Esophagus squamous epithelium (tissue), 5 donors: ENCODE measurements around the gene RTL10. TPM values are rescaled to one million over a fixed set of nuclear protein-coding genes. Genes with fewer than 3 reads are reported as not detected.

ENCODE experiments used
- DNase-seq: peaks from one replicate; lab custom pipeline; 2025; lab: John Stamatoyannopoulos, UW
- H3K27ac ChIP-seq, 4 donors: fragments of 200-600 bp; sonication (generic); one replicate each; pipeline ENCODE4 v1.5.1; 2016 to 2019; ENCODE audit warnings: mild to moderate bottlenecking in 1 of 4
- H3K27me3 ChIP-seq, 4 donors: fragments of 200-600 bp; sonication (generic); 1 replicate in 3 of 4; 2 replicates in 1 of 4; pipeline versions ENCODE4 v1.5.1 to v1.6.0; 2017 to 2021; ENCODE audit warnings: antibody characterized with exemption in 1 of 4
- H3K36me3 ChIP-seq, 3 donors: fragments of 200-600 bp; sonication (generic); one replicate each; pipeline ENCODE4 v1.5.1; 2016 to 2019
- H3K4me1 ChIP-seq, 3 donors: fragments of 200-600 bp; sonication (generic); one replicate each; pipeline ENCODE4 v1.5.1; 2017 to 2019
- H3K4me3 ChIP-seq, 4 donors: fragments of 200-600 bp; sonication (generic); 1 replicate in 3 of 4; 2 replicates in 1 of 4; pipeline ENCODE4 v1.5.1; 2016 to 2019; ENCODE audit warnings: mild to moderate bottlenecking in 2 of 4, moderate library complexity in 1 of 4
- H3K9me3 ChIP-seq, 3 donors: fragments of 200-600 bp; sonication (generic); one replicate each; pipeline ENCODE4 v1.5.1; 2016 to 2019
- POLR2A ChIP-seq, 4 donors: fragments of 450-650 bp; IDR thresholded peaks; one replicate each; pipeline ENCODE4 v1.6.1; 2017; ENCODE audit warnings: antibody characterized with exemption in 4 of 4, mild to moderate bottlenecking in 4 of 4, moderate library complexity in 3 of 4
- WGBS, 2 donors: methylation state at CpG; one replicate each; pipeline ENCODE4 v1.1.5; 2018; 5-methylcytosine and 5-hydroxymethylcytosine counted together
- intact Hi-C: fragments of 100-400 bp; cut with DNase I; formaldehyde crosslinking; loops from one replicate; pipeline ENCODE4 v1.15.0; 2022
- total RNA-seq, 4 donors: library from RNA; depleted of rRNA; stranded (reverse); fragments of >200 nt; gene quantifications; one replicate each; pipeline ENCODE4 v1.1.0, GENCODE V29; 2016
- TF ChIP-seq, protein P1 (sequence below), 6 experiments: fragments of 450-650 bp in 4 of 6; fragments of 200-600 bp in 2 of 6; sonication (generic) in 2 of 6; IDR thresholded peaks; one replicate each; pipeline ENCODE4 v1.5.1; 2016 to 2019; ENCODE audit warnings: antibody characterized with exemption in 6 of 6, mild to moderate bottlenecking in 4 of 6, moderate library complexity in 4 of 6
- donor health status: DM: yes; HTN: yes; CAD: no.

RTL10 gene
- total RNA-seq, 4 donors from 2014 or later: 9.4 to 18.2 (median 11.4) TPM

DNA sequence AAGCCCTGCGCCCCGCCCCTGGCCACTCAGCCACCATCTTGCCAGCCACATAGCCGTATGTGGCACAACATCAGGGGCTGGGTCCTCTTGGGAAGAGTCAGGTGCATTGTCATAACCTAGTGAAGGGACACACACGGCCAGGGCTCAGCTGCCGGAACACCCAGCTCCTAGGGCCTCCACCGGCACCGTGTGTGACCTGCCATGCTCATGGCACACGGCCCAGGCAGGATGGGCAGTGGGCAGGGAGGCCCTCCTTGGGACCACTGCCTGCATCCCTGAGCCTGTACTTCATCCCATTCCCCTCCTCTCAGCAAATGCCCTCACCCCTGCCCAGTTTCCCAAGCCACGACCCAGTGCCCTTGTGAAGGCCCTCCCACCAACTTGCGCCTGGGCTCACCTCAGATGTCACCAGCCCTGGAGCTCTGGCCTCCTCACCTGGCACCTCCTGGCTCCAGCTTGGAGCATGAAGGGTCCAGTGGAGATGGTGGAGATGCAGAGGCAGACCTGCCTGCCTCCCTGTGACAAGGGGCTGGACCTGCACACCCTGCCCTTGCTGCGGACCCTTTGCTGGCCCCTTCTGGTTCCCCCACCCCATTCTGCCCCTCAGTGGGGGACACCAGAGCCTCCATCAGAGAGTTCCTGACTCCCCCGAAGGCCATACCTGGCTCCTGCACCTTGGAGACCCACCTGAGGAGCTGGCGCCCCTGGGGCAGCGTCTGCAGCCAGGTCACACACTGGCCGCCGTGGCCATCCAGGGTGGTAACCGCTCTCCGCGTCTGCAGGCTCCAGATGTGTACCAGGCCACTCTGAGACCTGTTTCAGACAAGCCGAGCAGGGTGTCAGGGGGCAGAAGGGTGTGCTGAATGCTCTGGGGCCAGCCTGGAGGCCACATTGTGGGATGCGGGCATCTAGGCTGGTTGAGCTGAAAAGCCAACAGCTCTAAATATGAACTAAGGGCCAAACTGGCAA lies 34.5 kb downstream of the RTL10 start:
- H3K36me3 ChIP-seq: peaks cover 0 to 10% (median 0%) of the 10 kb centered on the region in 3 donors
- no peak for DNase-seq
- H3K4me3 ChIP-seq: no peak overlapping the region
- no peak overlapping the region for H3K27ac ChIP-seq
- H3K9me3 ChIP-seq: no peaks in the 10 kb centered on the region
- H3K27me3 ChIP-seq: no peaks in the 10 kb centered on the region
- H3K4me1 ChIP-seq: peaks cover 0 to 31% (median 13%) of the 10 kb centered on the region in 3 donors
- intact Hi-C loops: no loop called here
- TF ChIP-seq, protein P1, sequence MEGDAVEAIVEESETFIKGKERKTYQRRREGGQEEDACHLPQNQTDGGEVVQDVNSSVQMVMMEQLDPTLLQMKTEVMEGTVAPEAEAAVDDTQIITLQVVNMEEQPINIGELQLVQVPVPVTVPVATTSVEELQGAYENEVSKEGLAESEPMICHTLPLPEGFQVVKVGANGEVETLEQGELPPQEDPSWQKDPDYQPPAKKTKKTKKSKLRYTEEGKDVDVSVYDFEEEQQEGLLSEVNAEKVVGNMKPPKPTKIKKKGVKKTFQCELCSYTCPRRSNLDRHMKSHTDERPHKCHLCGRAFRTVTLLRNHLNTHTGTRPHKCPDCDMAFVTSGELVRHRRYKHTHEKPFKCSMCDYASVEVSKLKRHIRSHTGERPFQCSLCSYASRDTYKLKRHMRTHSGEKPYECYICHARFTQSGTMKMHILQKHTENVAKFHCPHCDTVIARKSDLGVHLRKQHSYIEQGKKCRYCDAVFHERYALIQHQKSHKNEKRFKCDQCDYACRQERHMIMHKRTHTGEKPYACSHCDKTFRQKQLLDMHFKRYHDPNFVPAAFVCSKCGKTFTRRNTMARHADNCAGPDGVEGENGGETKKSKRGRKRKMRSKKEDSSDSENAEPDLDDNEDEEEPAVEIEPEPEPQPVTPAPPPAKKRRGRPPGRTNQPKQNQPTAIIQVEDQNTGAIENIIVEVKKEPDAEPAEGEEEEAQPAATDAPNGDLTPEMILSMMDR (IDR thresholded peaks at IDR 0.05): no peak
- TF ChIP-seq POLR2A (IDR thresholded peaks at IDR 0.05): no peak
- WGBS, 2 donors: 83 to 95% methylated on average over 1 to 13 of the region's 21 CpGs

DNA sequence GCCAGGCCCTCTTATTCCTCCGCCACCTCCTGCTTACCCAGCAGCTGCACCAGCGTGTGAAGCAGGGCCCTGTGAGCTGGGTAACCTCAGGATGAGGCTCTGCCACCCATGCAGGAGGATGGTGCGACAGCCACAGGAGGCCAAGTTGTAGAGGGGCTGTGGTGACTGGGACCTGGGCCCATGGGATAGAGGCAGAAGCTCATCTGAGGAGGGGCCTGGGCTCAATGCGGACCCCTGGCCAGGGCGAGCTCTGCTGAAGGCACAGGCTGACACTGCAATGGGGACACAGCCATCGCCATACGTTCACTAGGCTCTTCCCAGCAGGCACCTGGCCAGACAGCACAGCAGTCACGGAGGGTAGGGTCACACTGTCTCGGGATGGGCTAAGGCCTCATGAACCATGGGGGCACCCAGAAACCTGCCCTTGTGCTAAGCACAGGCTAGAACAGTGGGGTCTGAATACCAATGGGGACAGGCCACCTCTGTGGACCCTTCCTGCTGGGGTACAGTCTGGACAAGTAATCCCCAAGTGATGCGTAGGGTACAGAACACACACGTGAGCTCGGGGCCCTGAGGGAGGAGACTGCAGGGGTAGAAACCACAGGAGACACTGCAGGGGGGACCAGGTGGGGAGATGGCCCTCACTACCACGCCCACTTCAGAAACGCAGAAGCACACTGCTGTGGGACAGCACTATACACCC lies 35.3 kb downstream of the RTL10 start:
- TF ChIP-seq, protein P1 (IDR thresholded peaks at IDR 0.05): no peak
- no peak for TF ChIP-seq POLR2A (IDR thresholded peaks at IDR 0.05)
- H3K27ac ChIP-seq: no peak overlapping the region
- peaks cover 0 to 26% (median 10%) of the 10 kb centered on the region in 3 donors for H3K4me1 ChIP-seq
- DNase-seq: no peak
- H3K27me3 ChIP-seq: no peaks in the 10 kb centered on the region
- H3K4me3 ChIP-seq: no peak overlapping the region
- WGBS, 2 donors: 86 to 94% methylated on average over 6 to 11 of the region's 14 CpGs
- peaks cover 0 to 10% (median 0%) of the 10 kb centered on the region in 3 donors for H3K36me3 ChIP-seq
- intact Hi-C loops: no loop called here
- no peaks in the 10 kb centered on the region for H3K9me3 ChIP-seq

DNA sequence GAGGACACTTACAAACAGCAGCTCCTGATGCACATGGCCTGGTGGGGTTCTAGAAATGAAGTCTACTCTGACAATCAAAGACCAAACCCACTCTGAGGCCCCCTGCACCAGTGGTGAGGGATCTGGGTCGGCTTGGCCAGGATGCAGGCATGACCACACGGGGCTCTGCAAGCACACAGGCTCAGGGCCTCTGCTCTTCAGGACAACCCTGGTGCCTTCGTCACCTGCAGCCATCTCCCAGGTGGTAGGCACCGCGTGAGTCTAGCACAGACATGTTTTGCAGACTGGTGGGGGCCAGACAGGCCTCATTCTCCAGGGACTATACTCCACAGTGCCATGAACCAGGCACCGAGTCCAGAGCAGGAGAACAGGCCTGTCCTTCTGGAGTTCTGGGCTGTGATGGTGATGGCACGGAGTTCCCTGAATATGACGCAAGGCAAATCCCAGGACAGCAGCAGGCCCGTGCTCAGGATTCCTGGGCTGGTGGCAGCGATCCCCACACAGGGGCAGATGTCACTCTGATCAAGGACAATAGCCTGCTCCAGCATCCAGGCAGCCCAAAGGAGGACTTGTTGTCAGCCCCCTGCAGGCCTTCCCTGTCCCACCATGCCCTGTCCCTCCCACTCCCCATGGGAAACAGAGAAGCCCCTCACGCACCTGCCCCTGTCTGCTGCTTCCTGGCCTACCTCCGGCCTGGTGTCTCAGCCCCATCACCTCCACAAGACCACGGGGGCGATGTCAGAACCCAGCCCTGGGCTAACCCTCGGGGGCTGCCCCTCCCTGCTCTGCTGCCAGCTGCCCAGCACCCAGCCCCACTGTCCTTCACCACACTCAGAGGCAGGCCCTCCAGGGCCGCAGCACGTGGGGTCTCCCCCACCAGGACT lies 36.1 kb downstream of the RTL10 start:
- Histone ChIP-seq H3K4me1 (peaks cover 0 to 18% (median 5%) of the 10 kb centered on the region in 3 donors), H3K36me3 (peaks cover 0 to 10% (median 0%) of the 10 kb centered on the region in 3 donors), H3K9me3 (no peaks in the 10 kb centered on the region), H3K27ac (no peak overlapping the region), H3K4me3 (no peak overlapping the region), H3K27me3 (no peaks in the 10 kb centered on the region)
- DNase-seq: no peak
- intact Hi-C loops: no loop called here
- no peak for TF ChIP-seq POLR2A (IDR thresholded peaks at IDR 0.05)
- TF ChIP-seq, protein P1 (IDR thresholded peaks at IDR 0.05): no peak
- 85 to 100% methylated on average over 1 to 7 of the region's 17 CpGs for WGBS, 2 donors

DNA sequence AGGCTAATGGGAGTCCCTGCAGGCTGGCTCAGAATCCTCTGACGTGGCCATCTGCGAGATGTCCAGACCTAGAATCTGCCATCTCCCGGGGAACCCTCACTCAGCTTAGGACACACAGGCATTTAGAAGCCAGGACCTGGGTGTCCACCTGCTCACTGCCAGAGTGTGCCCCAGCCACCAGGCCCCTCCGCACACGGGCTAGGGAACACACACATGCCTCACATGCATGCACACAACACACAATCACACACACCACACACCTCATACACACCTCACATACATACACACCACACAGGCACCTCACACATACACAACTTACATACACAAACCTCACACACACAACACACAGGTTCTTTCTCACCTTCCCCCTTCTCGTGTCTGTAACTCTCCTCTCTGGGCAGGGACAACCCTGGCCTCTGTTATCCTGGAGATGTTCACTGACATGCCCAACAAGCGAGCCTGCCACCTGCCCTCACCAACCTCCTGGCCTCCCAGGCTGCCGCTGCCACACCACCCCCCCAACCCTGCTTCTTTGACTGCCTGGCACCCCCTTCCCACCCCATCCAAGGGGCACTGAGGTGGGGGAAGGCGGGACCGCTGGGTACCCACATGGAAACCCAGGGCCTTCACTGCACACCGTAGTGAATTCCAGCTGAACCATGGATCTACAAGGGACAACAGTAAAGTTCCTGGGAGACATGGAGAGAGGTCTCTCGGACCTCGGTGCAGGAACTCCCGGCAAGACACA lies 38.1 kb downstream of the RTL10 start:
- intact Hi-C loops: no loop called here
- no peak for DNase-seq
- H3K4me3 ChIP-seq: no peak overlapping the region
- 93 to 96% methylated on average over 8 to 9 of the region's 14 CpGs for WGBS, 2 donors
- no peak overlapping the region for H3K27ac ChIP-seq
- H3K27me3 ChIP-seq: no peaks in the 10 kb centered on the region
- H3K9me3 ChIP-seq: no peaks in the 10 kb centered on the region
- H3K36me3 ChIP-seq: peaks cover 0 to 10% (median 0%) of the 10 kb centered on the region in 3 donors
- TF ChIP-seq POLR2A (IDR thresholded peaks at IDR 0.05): no peak
- TF ChIP-seq, protein P1 (IDR thresholded peaks at IDR 0.05): no peak
- peaks cover 0 to 16% (median 0%) of the 10 kb centered on the region in 3 donors for H3K4me1 ChIP-seq
